Mesodermal cell (in vitro differentiated cells): ENCODE results near the gene NKAIN2.
"Not testable (repeated sequence)": the region's sequence is repeated elsewhere in the genome, so short reads cannot be mapped to it uniquely, and the experiment has no call there.

ENCODE experiments used
- H3K27ac ChIP-seq: 2 replicates; pipeline ENCODE4 v1.7.0; 2013; ENCODE audit warnings: mild to moderate bottlenecking, low read depth, low read length, moderate library complexity; ENCODE audit not compliant: severe bottlenecking
- H3K36me3 ChIP-seq: 2 replicates; pipeline ENCODE4 v1.7.1; 2013; ENCODE audit warnings: mild to moderate bottlenecking, low read length, moderate library complexity; ENCODE audit not compliant: control insufficient read depth, insufficient read depth
- H3K4me1 ChIP-seq: one replicate; pipeline ENCODE4 v1.7.1; 2013; ENCODE audit warnings: mild to moderate bottlenecking, low read length; ENCODE audit not compliant: insufficient read depth, control insufficient read depth, poor library complexity, severe bottlenecking
- H3K4me3 ChIP-seq: 2 replicates; pipeline ENCODE4 v1.7.0; 2013; ENCODE audit warnings: low read length, control low read depth, mild to moderate bottlenecking; ENCODE audit not compliant: insufficient read depth, poor library complexity, severe bottlenecking; ENCODE audit errors: extremely low read depth
- H3K9me3 ChIP-seq: 2 replicates; pipeline ENCODE4 v1.7.1; 2013; ENCODE audit warnings: mild to moderate bottlenecking, low read length, moderate library complexity; ENCODE audit not compliant: control insufficient read depth
- WGBS, 2 experiments: methylation state at CpG; one replicate each; pipeline ENCODE4 v1.1.5; 2013; ENCODE audit warnings: missing lambda C conversion rate in 2 of 2; ENCODE audit not compliant: insufficient coverage in 2 of 2; 5-methylcytosine and 5-hydroxymethylcytosine counted together

The NKAIN2 gene

GRCh38 chr6:123953920-123954319, 150.3 kb downstream of the NKAIN2 start:
- Histone ChIP-seq H3K9me3 (no peaks in the 10 kb centered on the region), H3K4me3 (no peak overlapping the region), H3K27ac (no peak overlapping the region), H3K4me1 (no peaks in the 10 kb centered on the region), H3K36me3 (no peaks in the 10 kb centered on the region)
- 89 to 94% methylated on average over 3 of the region's 4 CpGs for WGBS, 2 experiments

- no peaks in the 10 kb centered on the region for H3K36me3 ChIP-seq
- H3K4me1 ChIP-seq = no peaks in the 10 kb centered on the region
- H3K4me3 ChIP-seq = no peak overlapping the region
- no peaks in the 10 kb centered on the region for H3K9me3 ChIP-seq
- 60 to 94% methylated on average over 1 to 2 of the region's 5 CpGs for WGBS, 2 experiments
- H3K27ac ChIP-seq = no peak overlapping the region
Measured at GRCh38 chr6:123956492-123957139, 153.0 kb downstream of the NKAIN2 start.

DNA sequence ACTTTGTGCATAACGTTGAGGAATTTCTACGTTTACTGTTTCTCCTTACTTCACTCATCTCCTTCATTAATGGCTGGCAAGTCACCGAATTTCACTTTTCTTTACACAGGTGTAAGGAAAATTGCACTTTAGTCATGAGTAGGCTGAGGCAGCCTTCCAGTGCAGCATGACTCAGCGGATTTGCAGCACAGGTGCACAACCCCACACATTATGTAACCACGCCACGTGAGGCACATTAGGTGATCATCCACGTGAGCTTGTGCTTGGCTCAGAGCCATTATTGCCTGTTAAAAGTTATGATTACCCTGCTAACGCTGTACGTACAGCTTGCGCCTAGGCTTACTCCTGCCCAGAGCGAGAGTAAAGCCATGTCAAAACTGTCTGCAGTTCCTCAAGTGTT, 158.8 kb downstream of the NKAIN2 start:
- WGBS, 2 experiments = 93 to 99% methylated on average over 6 to 10 of the region's 11 CpGs
- no peaks in the 10 kb centered on the region for H3K9me3 ChIP-seq
- no peaks in the 10 kb centered on the region for H3K4me1 ChIP-seq

DNA sequence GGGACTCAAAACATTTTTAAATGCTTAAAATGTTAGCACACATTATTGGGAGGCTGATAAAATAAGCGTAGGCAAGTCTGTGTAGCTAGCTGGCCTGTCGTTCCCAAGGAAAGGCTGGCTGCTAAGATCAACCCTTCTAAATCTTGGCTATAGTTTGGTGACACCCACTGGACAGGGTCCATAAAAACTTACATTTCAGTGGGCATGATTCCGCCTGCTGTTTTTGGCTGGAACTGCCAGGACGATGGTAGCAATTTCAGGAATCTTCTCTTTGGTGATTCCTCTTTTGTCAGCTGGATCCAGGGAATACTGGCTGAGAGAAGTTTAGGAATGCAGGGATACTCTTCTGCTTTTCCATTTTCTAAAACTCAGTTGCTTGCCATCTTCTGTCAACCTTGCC, 162.2 kb downstream of the NKAIN2 start:
- WGBS, 2 experiments = 48 to 58% methylated on average over 2 to 4 of the region's 4 CpGs
- no peaks in the 10 kb centered on the region for H3K36me3 ChIP-seq

More for the DNA sequence above, 158.8 kb downstream of the NKAIN2 start:
- Histone ChIP-seq H3K27ac (no peak overlapping the region), H3K4me3 (no peak overlapping the region), H3K36me3 (no peaks in the 10 kb centered on the region)

DNA sequence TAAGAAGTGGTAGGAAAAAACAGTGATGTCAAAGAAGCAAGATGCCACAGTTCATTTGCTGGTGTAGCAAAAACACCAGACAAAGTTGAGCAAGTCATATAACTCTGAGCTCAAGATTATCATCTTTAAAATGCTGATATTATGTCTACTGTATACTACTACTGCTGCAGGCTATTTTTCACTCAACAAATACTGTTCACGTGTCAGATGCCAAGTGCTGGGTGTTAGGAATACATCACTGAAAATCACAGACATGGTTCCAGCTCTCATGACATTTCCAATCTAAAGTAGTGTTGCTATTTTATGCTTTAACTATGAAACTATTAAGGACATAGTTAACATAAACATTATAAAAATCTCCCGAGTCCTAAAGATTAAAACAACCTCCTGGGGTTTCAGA, 163.0 kb downstream of the NKAIN2 start:
- Histone ChIP-seq H3K4me1 (no peaks in the 10 kb centered on the region), H3K9me3 (no peaks in the 10 kb centered on the region), H3K36me3 (no peaks in the 10 kb centered on the region), H3K27ac (no peak overlapping the region), H3K4me3 (no peak overlapping the region)
- no CpG with 5 or more reads among the region's 2 CpGs for WGBS, 2 experiments

More for the DNA sequence above, 162.2 kb downstream of the NKAIN2 start:
- Histone ChIP-seq H3K27ac (no peak overlapping the region), H3K4me3 (no peak overlapping the region), H3K4me1 (no peaks in the 10 kb centered on the region), H3K9me3 (no peaks in the 10 kb centered on the region)

GRCh38 chr6:123967905-123968304, 164.2 kb downstream of the NKAIN2 start:
- Histone ChIP-seq H3K36me3 (no peaks in the 10 kb centered on the region), H3K4me3 (no peak overlapping the region), H3K4me1 (no peaks in the 10 kb centered on the region), H3K27ac (no peak overlapping the region), H3K9me3 (no peaks in the 10 kb centered on the region)
- WGBS, 2 experiments = 92 to 94% methylated on average over 2 to 4 of the region's 6 CpGs

GRCh38 chr6:123972600-123973294, 169.1 kb downstream of the NKAIN2 start:
- Histone ChIP-seq H3K27ac (no peak overlapping the region), H3K4me1 (no peaks in the 10 kb centered on the region), H3K4me3 (no peak overlapping the region), H3K9me3 (no peaks in the 10 kb centered on the region), H3K36me3 (no peaks in the 10 kb centered on the region)

- no peaks in the 10 kb centered on the region for H3K9me3 ChIP-seq
- H3K36me3 ChIP-seq = no peaks in the 10 kb centered on the region
- H3K27ac ChIP-seq = no peak overlapping the region
- 100% methylated on average over 2 of the region's 2 CpGs; no CpG with 5 or more reads in 1 of the 2 experiments for WGBS, 2 experiments
- no peak overlapping the region for H3K4me3 ChIP-seq
- H3K4me1 ChIP-seq = no peaks in the 10 kb centered on the region
Measured at GRCh38 chr6:123980311-123980710, 176.6 kb downstream of the NKAIN2 start.

GRCh38 chr6:123986938-123987337, 183.3 kb downstream of the NKAIN2 start:
- H3K27ac ChIP-seq = no peak overlapping the region
- H3K4me3 ChIP-seq = no peak overlapping the region
- no peaks in the 10 kb centered on the region for H3K9me3 ChIP-seq
- no peaks in the 10 kb centered on the region for H3K36me3 ChIP-seq
- 100% methylated on average over 1 of the region's 4 CpGs for WGBS, 2 experiments
- H3K4me1 ChIP-seq = no peaks in the 10 kb centered on the region

DNA sequence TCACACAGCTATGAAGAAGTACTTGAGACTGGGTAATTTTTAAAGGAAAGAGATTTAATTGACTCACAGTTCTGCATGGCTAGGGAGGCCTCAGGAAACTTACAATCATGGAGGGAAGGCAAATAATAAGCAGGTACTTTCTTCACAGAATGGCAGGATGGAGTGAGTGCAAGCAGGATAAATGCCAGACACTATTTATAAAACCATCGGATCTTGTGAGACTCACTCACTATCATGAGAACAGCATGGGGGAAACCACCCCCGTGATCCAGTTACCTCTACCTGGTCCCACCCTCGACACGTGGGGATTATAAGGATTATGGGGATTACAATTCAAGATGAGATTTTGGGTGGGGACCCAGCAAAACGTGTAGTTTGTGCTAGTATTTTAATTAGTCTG, 186.3 kb downstream of the NKAIN2 start:
- not testable (repeated sequence) for H3K9me3 ChIP-seq, H3K36me3 ChIP-seq, H3K27ac ChIP-seq, H3K4me3 ChIP-seq, H3K4me1 ChIP-seq
- no CpG with 5 or more reads among the region's 5 CpGs for WGBS, 2 experiments

DNA sequence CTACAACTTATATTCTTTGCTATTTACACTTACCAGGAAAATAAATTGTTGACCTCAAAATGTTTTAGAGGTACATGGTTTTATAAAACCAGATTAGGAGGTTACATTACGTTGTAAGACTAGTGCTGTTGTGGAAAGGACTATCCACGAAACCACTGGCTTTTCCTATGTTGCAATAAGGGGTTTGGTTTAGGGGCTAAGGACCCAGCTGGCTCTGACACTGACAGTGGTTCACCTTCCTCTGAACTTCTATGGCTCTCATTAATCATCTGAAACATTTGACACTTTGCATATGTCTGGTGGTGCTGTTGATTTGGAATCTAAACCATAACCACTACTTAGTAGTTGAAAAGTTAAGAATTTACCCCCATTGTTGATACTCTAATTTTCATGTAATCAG, 186.7 kb downstream of the NKAIN2 start:
- H3K27ac ChIP-seq = no peak overlapping the region
- H3K4me3 ChIP-seq = no peak overlapping the region
- H3K9me3 ChIP-seq = no peaks in the 10 kb centered on the region
- WGBS, 2 experiments = 82 to 86% methylated on average over 2 of the region's 2 CpGs
- H3K36me3 ChIP-seq = no peaks in the 10 kb centered on the region
- H3K4me1 ChIP-seq = no peaks in the 10 kb centered on the region
